Hematopoietic multipotent progenitor cell (in vitro differentiated cells): Measurements from ENCODE around the gene KIF1A. TPM values are rescaled to one million over a fixed set of nuclear protein-coding genes. Genes with fewer than 3 reads are reported as not detected.

Experiments used
- DNase-seq, 3 donors: peaks; one replicate each; pipeline ENCODE4 v3.0.0-alpha.2; 2011 to 2015; ENCODE audit warnings: low read depth in 2 of 3, low spot score in 2 of 3
- total RNA-seq: library from RNA; depleted of rRNA; stranded (reverse); fragments of >200 nt; gene quantifications from one replicate; pipeline ENCODE4 v1.2.3, GENCODE V29; 2012

KIF1A gene
- total RNA-seq, 1 donor: not detected

GRCh38 chr2:240721596-240722180 lies 98.3 kb downstream of the KIF1A start:
- DNase-seq: no peak

- no peak for DNase-seq
Measured at GRCh38 chr2:240720686-240721595, 99.1 kb downstream of the KIF1A start.

- no peak for DNase-seq
Measured at GRCh38 chr2:240719676-240720545, 100.1 kb downstream of the KIF1A start.

- DNase-seq: no peak
Measured at GRCh38 chr2:240718896-240719490, 101.0 kb downstream of the KIF1A start.

GRCh38 chr2:240717681-240718581 lies 102.1 kb downstream of the KIF1A start:
- no peak for DNase-seq

GRCh38 chr2:240717181-240717641 lies 102.8 kb downstream of the KIF1A start:
- no peak for DNase-seq

- DNase-seq: no peak
Measured at GRCh38 chr2:240716130-240716798, 103.8 kb downstream of the KIF1A start.

GRCh38 chr2:240714747-240715725 lies 105.0 kb downstream of the KIF1A start:
- DNase-seq: no peak

- DNase-seq: no peak
Measured at GRCh38 chr2:240713928-240714746, 105.9 kb downstream of the KIF1A start.

- DNase-seq: no peak
Measured at GRCh38 chr2:240713071-240713927, 106.7 kb downstream of the KIF1A start.

- no peak for DNase-seq
Measured at GRCh38 chr2:240712121-240712520, 107.9 kb downstream of the KIF1A start.

- DNase-seq: no peak
Measured at GRCh38 chr2:240711701-240712100, 108.3 kb downstream of the KIF1A start.

- no peak for DNase-seq
Measured at GRCh38 chr2:240711296-240711695, 108.7 kb downstream of the KIF1A start.

- DNase-seq: no peak
Measured at GRCh38 chr2:240708457-240708856, 111.6 kb downstream of the KIF1A start.

- DNase-seq: no peak
Measured at GRCh38 chr2:240707821-240708220, 112.2 kb downstream of the KIF1A start.
